Progenitor cell of endocrine pancreas (in vitro differentiated cells): ENCODE results near the gene OR6B1. TPM values are rescaled to one million over a fixed set of nuclear protein-coding genes. Genes with fewer than 3 reads are reported as not detected.

Experiments used
- DNase-seq: peaks from one replicate; pipeline ENCODE4 v3.0.0; 2021; ENCODE audit warnings: low spot score; ENCODE audit not compliant: unreplicated experiment
- H3K27ac Mint-ChIP-seq: 2 replicates; pipeline ENCODE4 v1.8.0; 2021; ENCODE audit warnings: mild to moderate bottlenecking, moderate library complexity, mixed read lengths
- H3K27me3 Mint-ChIP-seq: 2 replicates; pipeline ENCODE4 v1.8.0; 2021; ENCODE audit warnings: mixed read lengths
- H3K36me3 Mint-ChIP-seq: 2 replicates; pipeline ENCODE4 v1.8.0; 2022; ENCODE audit warnings: mixed read lengths; ENCODE audit not compliant: insufficient read depth
- H3K4me1 Mint-ChIP-seq: 2 replicates; pipeline ENCODE4 v1.8.0; 2021; ENCODE audit warnings: low read depth, mixed read lengths
- H3K4me3 Mint-ChIP-seq: 2 replicates; pipeline ENCODE4 v1.8.0; 2021; ENCODE audit warnings: low read depth, mild to moderate bottlenecking, moderate library complexity, mixed read lengths
- H3K9me3 Mint-ChIP-seq: 2 replicates; pipeline ENCODE4 v1.8.0; 2021; ENCODE audit warnings: low read depth, mixed read lengths
- total RNA-seq: library from RNA; stranded (reverse); gene quantifications from 2 replicates; pipeline ENCODE4 v1.2.1, GENCODE V29; 2021
- TF ChIP-seq, protein P1 (sequence below): fragments of 200-600 bp; sonication (generic); IDR thresholded peaks from one replicate; pipeline ENCODE4 v1.5.0; 2021; ENCODE audit warnings: antibody characterized with exemption, mild to moderate bottlenecking; ENCODE audit not compliant: unreplicated experiment

The OR6B1 gene
- total RNA-seq, 1 donor from 2014 or later, result not detected

DNA sequence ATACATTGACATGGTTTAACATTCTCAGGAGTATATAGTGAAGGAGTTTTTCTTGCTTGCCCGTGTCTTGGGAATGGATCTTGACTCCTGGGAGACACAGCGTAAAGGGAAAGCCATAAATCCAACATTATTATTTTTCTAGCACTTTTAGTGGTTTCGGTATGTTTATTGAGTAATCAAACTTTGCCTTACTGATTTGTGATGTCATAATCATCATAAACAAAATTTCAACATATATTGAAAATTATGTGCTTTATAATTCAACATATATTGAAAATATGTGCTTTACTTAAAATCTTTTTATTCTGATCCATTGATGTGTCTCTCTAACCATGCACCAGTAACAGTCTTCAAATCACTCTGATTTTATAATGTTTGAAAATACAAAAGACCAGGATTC, 28.4 kb downstream of the OR6B1 start:
- Mint-ChIP-seq H3K27me3 (no peaks in the 10 kb centered on the region), H3K9me3 (no peaks in the 10 kb centered on the region), H3K4me1 (peaks cover 8% of the 10 kb centered on the region), H3K27ac (no peak overlapping the region), H3K4me3 (no peak overlapping the region), H3K36me3 (no peaks in the 10 kb centered on the region)
- TF ChIP-seq, protein P1, sequence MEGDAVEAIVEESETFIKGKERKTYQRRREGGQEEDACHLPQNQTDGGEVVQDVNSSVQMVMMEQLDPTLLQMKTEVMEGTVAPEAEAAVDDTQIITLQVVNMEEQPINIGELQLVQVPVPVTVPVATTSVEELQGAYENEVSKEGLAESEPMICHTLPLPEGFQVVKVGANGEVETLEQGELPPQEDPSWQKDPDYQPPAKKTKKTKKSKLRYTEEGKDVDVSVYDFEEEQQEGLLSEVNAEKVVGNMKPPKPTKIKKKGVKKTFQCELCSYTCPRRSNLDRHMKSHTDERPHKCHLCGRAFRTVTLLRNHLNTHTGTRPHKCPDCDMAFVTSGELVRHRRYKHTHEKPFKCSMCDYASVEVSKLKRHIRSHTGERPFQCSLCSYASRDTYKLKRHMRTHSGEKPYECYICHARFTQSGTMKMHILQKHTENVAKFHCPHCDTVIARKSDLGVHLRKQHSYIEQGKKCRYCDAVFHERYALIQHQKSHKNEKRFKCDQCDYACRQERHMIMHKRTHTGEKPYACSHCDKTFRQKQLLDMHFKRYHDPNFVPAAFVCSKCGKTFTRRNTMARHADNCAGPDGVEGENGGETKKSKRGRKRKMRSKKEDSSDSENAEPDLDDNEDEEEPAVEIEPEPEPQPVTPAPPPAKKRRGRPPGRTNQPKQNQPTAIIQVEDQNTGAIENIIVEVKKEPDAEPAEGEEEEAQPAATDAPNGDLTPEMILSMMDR, result no peak
- no peak for DNase-seq

DNA sequence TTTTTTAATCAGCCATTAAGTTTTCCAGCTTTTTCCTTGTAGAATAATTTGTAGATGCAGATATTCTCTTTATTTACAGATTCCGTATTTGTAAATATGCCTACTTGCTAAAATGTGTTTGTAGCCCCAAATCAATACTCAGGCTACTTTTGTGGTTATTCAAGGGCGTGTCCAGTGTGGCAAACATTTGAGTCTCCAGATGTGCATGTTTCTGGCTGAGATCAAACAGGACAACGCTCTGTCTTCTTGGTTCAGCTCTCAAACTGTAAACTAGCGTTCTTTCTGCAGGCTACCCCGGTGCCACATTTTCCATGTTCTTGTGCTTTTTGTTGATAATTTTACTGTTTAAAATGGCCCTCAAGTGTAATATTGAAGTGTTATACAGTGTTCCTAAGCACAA, 32.4 kb downstream of the OR6B1 start:
- H3K4me3 Mint-ChIP-seq, result no peak overlapping the region
- no peaks in the 10 kb centered on the region for H3K9me3 Mint-ChIP-seq
- H3K4me1 Mint-ChIP-seq, result peaks cover 8% of the 10 kb centered on the region
- H3K27ac Mint-ChIP-seq, result no peak overlapping the region
- TF ChIP-seq, protein P1, result no peak
- H3K27me3 Mint-ChIP-seq, result no peaks in the 10 kb centered on the region
- H3K36me3 Mint-ChIP-seq, result no peaks in the 10 kb centered on the region
- no peak for DNase-seq

DNA sequence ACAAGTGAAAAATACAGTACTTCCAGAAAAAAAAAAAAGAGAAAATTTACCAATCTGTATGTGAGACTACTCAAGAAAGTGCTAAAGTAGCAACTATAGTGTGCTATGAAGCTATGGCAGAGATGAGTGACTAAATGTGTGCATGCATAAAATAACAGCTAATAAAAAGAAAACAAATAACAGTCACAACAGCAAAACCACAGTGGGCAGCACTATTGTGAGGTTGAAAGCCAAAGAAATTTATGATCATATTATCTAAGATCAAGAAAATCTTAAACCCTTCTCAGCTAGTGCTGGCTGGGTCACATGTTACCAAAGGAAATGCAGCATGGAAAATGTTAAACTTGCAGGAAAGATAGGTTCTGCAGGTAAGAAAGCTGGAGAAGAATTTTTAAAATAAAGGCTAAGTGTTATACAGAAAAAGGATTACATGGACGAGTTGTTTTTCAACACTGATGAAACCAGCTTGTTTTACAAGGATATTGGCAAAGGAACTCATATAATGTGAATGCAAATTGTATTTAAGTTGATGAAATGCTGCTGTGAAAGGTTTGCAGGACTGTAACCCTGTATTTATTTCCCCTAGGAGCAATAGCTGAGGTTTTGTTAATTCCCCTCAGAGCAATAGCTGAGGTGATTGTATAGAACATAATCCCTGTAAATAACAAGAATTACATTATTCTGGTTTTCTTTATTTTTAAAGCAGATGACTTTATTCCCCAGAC, 33.0 kb downstream of the OR6B1 start:
- no peaks in the 10 kb centered on the region for H3K36me3 Mint-ChIP-seq

DNA sequence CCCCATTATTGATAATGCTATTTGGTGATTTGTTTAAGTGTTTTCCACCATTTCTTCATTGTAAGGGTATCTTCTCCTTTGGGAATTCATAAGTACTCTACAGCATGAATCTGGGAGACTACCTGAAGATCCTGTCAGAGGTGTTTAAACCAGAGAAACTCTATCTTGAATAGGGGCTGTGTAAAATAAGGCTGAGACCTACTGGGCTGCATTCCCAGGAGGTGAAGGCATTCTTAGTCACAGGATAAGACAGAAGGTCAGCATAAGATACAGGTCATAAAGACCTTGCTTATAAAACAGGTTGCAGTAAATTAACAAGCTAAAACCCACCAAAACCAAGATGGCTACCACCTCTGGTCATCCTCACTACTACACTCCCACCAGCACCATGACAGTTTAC, 35.3 kb downstream of the OR6B1 start:
- Mint-ChIP-seq H3K27ac (no peak overlapping the region), H3K4me1 (peaks cover 8% of the 10 kb centered on the region), H3K9me3 (no peaks in the 10 kb centered on the region), H3K4me3 (no peak overlapping the region), H3K27me3 (no peaks in the 10 kb centered on the region), H3K36me3 (no peaks in the 10 kb centered on the region)
- DNase-seq, result no peak
- TF ChIP-seq, protein P1, result no peak

More for the DNA sequence above, 33.0 kb downstream of the OR6B1 start:
- TF ChIP-seq, protein P1, result no peak
- H3K4me3 Mint-ChIP-seq, result no peak overlapping the region
- H3K27me3 Mint-ChIP-seq, result no peaks in the 10 kb centered on the region
- H3K9me3 Mint-ChIP-seq, result no peaks in the 10 kb centered on the region
- peaks cover 8% of the 10 kb centered on the region for H3K4me1 Mint-ChIP-seq
- no peak for DNase-seq
- H3K27ac Mint-ChIP-seq, result no peak overlapping the region

DNA sequence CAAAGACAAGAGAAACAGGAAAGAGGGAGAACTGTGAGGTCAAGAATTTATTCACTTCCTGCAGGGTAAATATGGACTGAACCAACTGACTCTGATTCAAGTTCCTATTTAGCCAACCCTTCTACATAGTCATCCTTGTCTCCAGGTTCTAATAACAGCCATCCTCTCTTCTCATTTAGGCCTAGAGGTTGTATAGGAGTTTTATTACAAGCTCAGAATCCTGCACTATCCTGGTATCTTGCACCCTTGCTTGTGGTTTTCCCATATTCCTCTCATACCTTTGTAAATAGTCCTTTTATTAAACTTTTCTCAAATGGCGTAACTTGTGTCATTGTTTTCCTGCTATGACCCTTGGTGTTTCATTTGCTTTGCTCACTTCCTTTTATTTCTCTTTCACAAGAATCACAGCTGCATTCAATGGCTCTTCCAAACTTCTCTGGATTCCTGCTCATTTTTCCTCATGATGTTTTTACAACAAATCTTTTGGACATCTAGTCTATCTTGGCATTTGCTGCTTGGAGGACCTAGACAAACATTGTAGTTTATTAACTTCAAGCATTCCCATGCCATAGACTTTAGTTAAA, 36.3 kb downstream of the OR6B1 start:
- H3K9me3 Mint-ChIP-seq, result no peaks in the 10 kb centered on the region
- peaks cover 8% of the 10 kb centered on the region for H3K4me1 Mint-ChIP-seq
- no peaks in the 10 kb centered on the region for H3K36me3 Mint-ChIP-seq
- H3K27ac Mint-ChIP-seq, result no peak overlapping the region
- DNase-seq, result no peak
- no peaks in the 10 kb centered on the region for H3K27me3 Mint-ChIP-seq
- no peak overlapping the region for H3K4me3 Mint-ChIP-seq
- TF ChIP-seq, protein P1, result no peak
